GM19099 (cell line): ENCODE results near the gene CRTAC1.

Experiments used
- POLR2A ChIP-seq: IDR thresholded peaks from 3 replicates; pipeline ENCODE4 v1.6.1; 2011; ENCODE audit warnings: low read depth; ENCODE audit not compliant: insufficient read length; ENCODE audit errors: extremely low read depth

Gene CRTAC1

GRCh38 chr10:97904018-97904381 is 126.4 kb downstream of the CRTAC1 start:
- TF ChIP-seq POLR2A: no peak

GRCh38 chr10:97903128-97904017 is 127.0 kb downstream of the CRTAC1 start:
- no peak for TF ChIP-seq POLR2A

- no peak for TF ChIP-seq POLR2A
These were observed 129.0 kb downstream of the CRTAC1 start for GRCh38 chr10:97901381-97901780.

GRCh38 chr10:97898429-97898828 is 132.0 kb downstream of the CRTAC1 start:
- no peak for TF ChIP-seq POLR2A

- TF ChIP-seq POLR2A: no peak
These were observed 133.6 kb downstream of the CRTAC1 start for GRCh38 chr10:97896756-97897358.

GRCh38 chr10:97895915-97896314 is 134.5 kb downstream of the CRTAC1 start:
- no peak for TF ChIP-seq POLR2A

- no peak for TF ChIP-seq POLR2A
These were observed 135.3 kb downstream of the CRTAC1 start for GRCh38 chr10:97895084-97895483.

GRCh38 chr10:97894092-97894491 is 136.3 kb downstream of the CRTAC1 start:
- no peak for TF ChIP-seq POLR2A

- TF ChIP-seq POLR2A: no peak
These were observed 137.5 kb downstream of the CRTAC1 start for GRCh38 chr10:97892939-97893338.

GRCh38 chr10:97892506-97892905 is 137.9 kb downstream of the CRTAC1 start:
- TF ChIP-seq POLR2A: no peak

- TF ChIP-seq POLR2A: no peak
These were observed 138.8 kb downstream of the CRTAC1 start for GRCh38 chr10:97891497-97892167.

- TF ChIP-seq POLR2A: no peak
These were observed 140.8 kb downstream of the CRTAC1 start for GRCh38 chr10:97889461-97890265.

GRCh38 chr10:97888641-97889262 is 141.7 kb downstream of the CRTAC1 start:
- TF ChIP-seq POLR2A: no peak

GRCh38 chr10:97888134-97888533 is 142.3 kb downstream of the CRTAC1 start:
- TF ChIP-seq POLR2A: no peak
